ENCODE data around the gene LHPP. TPM values are rescaled to one million over a fixed set of nuclear protein-coding genes. Genes with fewer than 3 reads are reported as not detected.

LHPP gene
- total RNA-seq, 4 donors from 2014 or later, result 8.7 to 19.9 (median 15.5) TPM

DNA sequence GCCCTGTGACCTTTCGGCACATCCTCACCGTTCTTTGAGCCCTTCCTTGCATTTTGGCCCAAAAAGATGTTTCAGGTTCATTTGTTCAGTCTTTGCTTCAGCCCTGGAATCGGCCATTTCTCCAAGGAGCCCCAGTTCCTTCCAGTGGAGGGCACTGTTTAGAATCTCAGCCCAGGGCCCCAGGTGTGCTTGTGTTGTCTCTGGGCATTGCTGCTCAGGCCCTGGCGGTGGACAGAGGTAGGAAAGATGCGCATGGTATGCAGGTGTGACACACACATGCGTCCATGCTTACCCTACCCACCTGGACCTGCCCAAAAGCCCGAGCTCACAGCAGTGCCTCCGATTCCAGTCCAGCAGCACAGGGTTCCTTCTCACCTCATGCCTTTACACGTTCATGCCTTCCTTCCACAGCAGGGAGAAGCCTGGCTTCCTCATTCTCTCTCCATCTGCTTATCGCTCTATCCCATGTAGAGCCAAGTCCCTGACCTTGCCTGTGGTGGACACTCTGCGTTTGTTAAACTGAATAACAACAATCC, 70.6 kb downstream of the LHPP start:
- 79 to 82% methylated on average over 11 of the region's 11 CpGs for WGBS, 2 donors
- intact Hi-C loops (cut with DNase I; ENCODE audit: low total_unique reads), result loop anchor here (10.0 kb wide), 1 partner anchor 293 kb away; no protein-coding TSS in a partner anchor
- TF ChIP-seq POLR2A (IDR thresholded peaks at IDR 0.05), result no peak
- TF ChIP-seq, protein P1, sequence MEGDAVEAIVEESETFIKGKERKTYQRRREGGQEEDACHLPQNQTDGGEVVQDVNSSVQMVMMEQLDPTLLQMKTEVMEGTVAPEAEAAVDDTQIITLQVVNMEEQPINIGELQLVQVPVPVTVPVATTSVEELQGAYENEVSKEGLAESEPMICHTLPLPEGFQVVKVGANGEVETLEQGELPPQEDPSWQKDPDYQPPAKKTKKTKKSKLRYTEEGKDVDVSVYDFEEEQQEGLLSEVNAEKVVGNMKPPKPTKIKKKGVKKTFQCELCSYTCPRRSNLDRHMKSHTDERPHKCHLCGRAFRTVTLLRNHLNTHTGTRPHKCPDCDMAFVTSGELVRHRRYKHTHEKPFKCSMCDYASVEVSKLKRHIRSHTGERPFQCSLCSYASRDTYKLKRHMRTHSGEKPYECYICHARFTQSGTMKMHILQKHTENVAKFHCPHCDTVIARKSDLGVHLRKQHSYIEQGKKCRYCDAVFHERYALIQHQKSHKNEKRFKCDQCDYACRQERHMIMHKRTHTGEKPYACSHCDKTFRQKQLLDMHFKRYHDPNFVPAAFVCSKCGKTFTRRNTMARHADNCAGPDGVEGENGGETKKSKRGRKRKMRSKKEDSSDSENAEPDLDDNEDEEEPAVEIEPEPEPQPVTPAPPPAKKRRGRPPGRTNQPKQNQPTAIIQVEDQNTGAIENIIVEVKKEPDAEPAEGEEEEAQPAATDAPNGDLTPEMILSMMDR (IDR thresholded peaks at IDR 0.05), result no peak
- no peak overlapping the region for H3K4me3 ChIP-seq (ENCODE audit: low read depth, poor library complexity, severe bottlenecking)
- DNase-seq (ENCODE audit: low spot score in 2 of 2), result no peak

DNA sequence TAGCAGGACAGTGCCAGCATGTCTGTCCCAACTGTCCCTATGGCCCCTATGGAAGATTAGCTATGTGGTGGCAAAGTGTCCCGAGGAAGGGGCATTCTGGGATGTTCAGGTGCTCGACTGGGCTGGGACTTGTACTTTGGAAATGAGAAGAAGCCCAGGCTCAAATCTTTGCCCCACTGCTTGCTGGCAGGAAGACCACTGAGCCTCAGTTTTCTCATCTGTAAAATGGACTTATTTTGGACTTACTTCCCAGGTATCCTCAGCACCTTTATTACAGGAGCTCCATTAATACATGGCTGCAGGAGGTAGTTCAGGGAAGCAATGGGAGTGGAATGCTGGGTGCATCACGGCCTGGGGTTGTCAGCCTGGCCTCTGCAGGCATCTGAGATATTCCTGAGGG, 71.2 kb downstream of the LHPP start:
- DNase-seq (ENCODE audit: low spot score in 2 of 2), result no peak
- no peak overlapping the region for H3K4me3 ChIP-seq (ENCODE audit: low read depth, poor library complexity, severe bottlenecking)
- intact Hi-C loops (cut with DNase I; ENCODE audit: low total_unique reads), result loop anchor here (10.0 kb wide), 1 partner anchor 292 kb away; no protein-coding TSS in a partner anchor
- TF ChIP-seq, protein P1 (IDR thresholded peaks at IDR 0.05), result no peak
- TF ChIP-seq POLR2A (IDR thresholded peaks at IDR 0.05), result no peak
- 89 to 93% methylated on average over 3 of the region's 3 CpGs for WGBS, 2 donors

DNA sequence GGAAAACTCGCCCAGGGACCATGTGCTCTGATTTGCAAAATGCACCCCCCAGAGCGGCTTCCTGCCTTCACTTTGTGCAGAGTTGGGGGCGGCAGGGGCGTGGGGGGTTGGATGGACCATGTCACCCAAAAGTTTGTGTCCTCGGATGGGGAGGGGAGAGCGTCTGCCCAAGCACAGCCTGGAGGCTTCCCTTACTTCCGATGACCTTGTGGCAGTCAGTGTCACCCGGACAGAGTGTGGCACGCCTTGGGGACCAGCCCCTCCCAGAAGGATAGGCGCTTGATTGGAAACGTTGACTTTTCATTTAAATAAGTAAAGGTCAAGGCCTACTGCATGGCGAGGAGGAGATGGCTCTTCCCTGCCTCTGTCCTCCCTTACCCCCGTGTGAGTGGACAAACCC, 71.6 kb downstream of the LHPP start:
- intact Hi-C loops (cut with DNase I; ENCODE audit: low total_unique reads), result loop anchor here (10.0 kb wide), 1 partner anchor 292 kb away; no protein-coding TSS in a partner anchor
- no peak for DNase-seq (ENCODE audit: low spot score in 2 of 2)
- 91 to 95% methylated on average over 10 to 13 of the region's 13 CpGs for WGBS, 2 donors
- TF ChIP-seq, protein P1 (IDR thresholded peaks at IDR 0.05), result no peak
- TF ChIP-seq POLR2A (IDR thresholded peaks at IDR 0.05), result no peak
- H3K4me3 ChIP-seq (ENCODE audit: low read depth, poor library complexity, severe bottlenecking), result no peak overlapping the region

DNA sequence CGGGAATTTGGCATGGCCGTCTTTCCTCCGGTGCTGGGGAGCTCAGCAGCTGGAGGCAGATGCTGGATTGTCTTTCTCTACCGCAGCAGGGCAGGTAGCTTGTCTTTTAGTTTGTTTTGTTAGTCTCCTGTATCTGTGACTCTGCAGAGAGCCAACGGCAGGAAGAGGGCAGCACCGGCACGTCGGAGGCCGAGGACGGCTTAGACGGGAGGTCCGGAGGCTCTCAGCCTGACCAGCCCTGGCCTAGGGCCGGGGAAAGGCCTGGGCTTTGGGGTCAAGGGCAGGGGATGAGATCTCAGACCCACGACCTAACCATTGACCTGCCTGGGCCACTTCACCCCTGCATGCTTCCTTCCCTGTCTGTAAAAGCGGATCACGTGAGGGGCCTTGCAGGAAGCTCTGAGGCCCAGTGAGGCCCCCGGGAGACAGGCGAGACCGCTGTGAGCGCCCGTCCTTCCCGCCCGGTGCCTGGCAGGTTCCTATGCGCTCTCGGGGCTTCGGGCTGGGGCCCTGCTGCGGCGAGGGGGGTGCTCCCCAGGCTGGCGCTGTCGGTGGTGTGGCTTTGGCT, 72.7 kb downstream of the LHPP start:
- intact Hi-C loops (cut with DNase I; ENCODE audit: low total_unique reads), result loop anchor here (10.0 kb wide), 1 partner anchor 290 kb away; no protein-coding TSS in a partner anchor
- DNase-seq (ENCODE audit: low spot score in 2 of 2), result no peak
- WGBS, 2 donors, result 73 to 81% methylated on average over 22 to 30 of the region's 30 CpGs
- no peak for TF ChIP-seq POLR2A (IDR thresholded peaks at IDR 0.05)
- TF ChIP-seq, protein P1 (IDR thresholded peaks at IDR 0.05), result no peak
- no peak overlapping the region for H3K4me3 ChIP-seq (ENCODE audit: low read depth, poor library complexity, severe bottlenecking)

DNA sequence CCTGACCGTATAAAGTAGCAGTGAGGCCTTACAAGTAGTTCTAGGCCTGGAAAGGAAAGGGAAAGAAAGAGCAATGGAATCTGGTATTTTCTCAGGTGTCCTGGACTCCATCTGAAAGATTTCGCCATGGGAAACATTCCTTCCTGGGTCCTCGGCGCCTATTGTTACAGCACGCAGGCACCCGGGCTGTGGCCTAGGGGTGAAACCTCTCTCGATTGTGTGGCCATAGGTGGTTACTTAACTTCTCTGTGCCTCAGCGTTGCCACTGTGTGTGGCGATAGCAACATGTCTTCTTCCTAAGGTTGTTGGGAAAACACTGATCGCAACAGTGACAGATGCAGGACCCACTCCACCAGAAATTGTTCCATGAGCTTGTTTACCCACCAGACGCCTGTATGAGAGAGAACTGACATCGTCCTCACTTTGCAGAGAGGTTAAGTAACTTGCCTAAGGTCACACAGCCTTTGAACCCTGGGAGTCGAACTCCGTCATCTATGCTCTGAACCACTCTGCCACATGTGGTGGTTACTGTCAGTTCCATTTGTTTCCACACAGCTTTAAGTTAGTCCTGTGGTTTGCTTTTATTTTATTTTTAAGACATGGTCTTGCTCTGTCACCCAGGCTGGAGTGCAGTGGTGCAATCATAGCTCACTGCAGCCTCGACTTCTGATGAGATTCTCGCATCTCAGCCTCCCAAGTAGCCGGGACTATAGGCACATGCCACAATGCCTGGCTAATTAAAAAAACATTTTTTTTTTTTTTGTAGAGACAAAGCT, 73.4 kb downstream of the LHPP start:
- intact Hi-C loops (cut with DNase I; ENCODE audit: low total_unique reads), result loop anchor here (10.0 kb wide), 1 partner anchor 290 kb away; no protein-coding TSS in a partner anchor
- DNase-seq (ENCODE audit: low spot score in 2 of 2), result no peak
- 88 to 89% methylated on average over 17 of the region's 17 CpGs for WGBS, 2 donors
- TF ChIP-seq, protein P1 (IDR thresholded peaks at IDR 0.05), result no peak
- no peak for TF ChIP-seq POLR2A (IDR thresholded peaks at IDR 0.05)
- H3K4me3 ChIP-seq (ENCODE audit: low read depth, poor library complexity, severe bottlenecking), result no peak overlapping the region
